A549 (cell line): Measurements from ENCODE around the gene CRYBG3.

ENCODE experiments used
- BHLHE40 ChIP-seq: IDR thresholded peaks from 2 replicates; pipeline ENCODE4 v1.6.1; 2012; ENCODE audit warnings: low read depth, low read length, inconsistent platforms
- TF ChIP-seq, protein P1 (sequence below): fragments of >200 bp; sonication (Bioruptor Twin); formaldehyde crosslinking; IDR thresholded peaks from 3 replicates; pipeline ENCODE4 v1.5.1; 2016

DNA sequence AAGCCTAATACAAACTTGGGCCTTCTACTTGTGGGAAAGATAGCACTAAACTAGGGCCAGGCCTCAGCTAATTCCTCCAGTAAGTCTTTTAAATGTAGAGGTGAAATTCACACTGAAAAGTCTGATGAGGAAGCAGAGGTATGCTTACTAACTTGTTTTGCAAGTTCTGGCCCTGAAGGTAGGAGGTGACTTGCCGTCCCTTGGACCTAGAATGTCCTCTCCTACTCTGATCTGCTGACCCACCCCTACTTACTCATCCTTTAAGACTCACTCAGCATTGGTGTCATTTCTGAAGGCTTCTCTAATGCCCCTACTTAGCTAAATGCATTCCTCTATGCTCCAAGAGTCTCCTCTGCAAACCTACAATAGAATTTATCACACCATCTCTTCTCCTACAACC lies 131.1 kb downstream of the CRYBG3 start:
- no peak for TF ChIP-seq BHLHE40
- TF ChIP-seq, protein P1, sequence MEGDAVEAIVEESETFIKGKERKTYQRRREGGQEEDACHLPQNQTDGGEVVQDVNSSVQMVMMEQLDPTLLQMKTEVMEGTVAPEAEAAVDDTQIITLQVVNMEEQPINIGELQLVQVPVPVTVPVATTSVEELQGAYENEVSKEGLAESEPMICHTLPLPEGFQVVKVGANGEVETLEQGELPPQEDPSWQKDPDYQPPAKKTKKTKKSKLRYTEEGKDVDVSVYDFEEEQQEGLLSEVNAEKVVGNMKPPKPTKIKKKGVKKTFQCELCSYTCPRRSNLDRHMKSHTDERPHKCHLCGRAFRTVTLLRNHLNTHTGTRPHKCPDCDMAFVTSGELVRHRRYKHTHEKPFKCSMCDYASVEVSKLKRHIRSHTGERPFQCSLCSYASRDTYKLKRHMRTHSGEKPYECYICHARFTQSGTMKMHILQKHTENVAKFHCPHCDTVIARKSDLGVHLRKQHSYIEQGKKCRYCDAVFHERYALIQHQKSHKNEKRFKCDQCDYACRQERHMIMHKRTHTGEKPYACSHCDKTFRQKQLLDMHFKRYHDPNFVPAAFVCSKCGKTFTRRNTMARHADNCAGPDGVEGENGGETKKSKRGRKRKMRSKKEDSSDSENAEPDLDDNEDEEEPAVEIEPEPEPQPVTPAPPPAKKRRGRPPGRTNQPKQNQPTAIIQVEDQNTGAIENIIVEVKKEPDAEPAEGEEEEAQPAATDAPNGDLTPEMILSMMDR: no peak
